H1 (cell line): ENCODE data around the gene ANO2.

Experiments
- GABPA ChIP-seq: IDR thresholded peaks from 2 replicates; pipeline ENCODE4 v1.6.1; 2011; ENCODE audit warnings: mild to moderate bottlenecking, low read length, moderate library complexity, borderline replicate concordance; ENCODE audit not compliant: insufficient read depth
- HDAC6 ChIP-seq: IDR thresholded peaks from one replicate; pipeline ENCODE4 v1.7.1; 2012; ENCODE audit warnings: low read depth, mild to moderate bottlenecking, inconsistent platforms, low read length, moderate library complexity
- RAD21 ChIP-seq, 2 experiments: IDR thresholded peaks in 1 of 2; conservative IDR thresholded peaks in 1 of 2; 2 replicates each; pipeline ENCODE4 v1.6.1; 2011; ENCODE audit warnings: low read depth in 2 of 2, low read length in 2 of 2, improper control_type of control experiment in 1 of 2, inconsistent platforms in 1 of 2, mild to moderate bottlenecking in 1 of 2, moderate library complexity in 1 of 2
- TF ChIP-seq, protein P1 (sequence below), 3 experiments: IDR thresholded peaks; 1 replicate in 2 of 3; 2 replicates in 1 of 3; pipeline versions ENCODE4 v1.5.1 to v1.6.1; 2011; ENCODE audit warnings: low read length in 3 of 3, mild to moderate bottlenecking in 3 of 3, inconsistent platforms in 2 of 3, low read depth in 1 of 3, moderate library complexity in 1 of 3; ENCODE audit not compliant: insufficient read depth in 1 of 3; ENCODE audit errors: control extremely low read depth in 1 of 3
- TF ChIP-seq, protein P2 (sequence below): IDR thresholded peaks from 2 replicates; pipeline ENCODE4 v1.6.1; 2011; ENCODE audit warnings: low read depth, mild to moderate bottlenecking, low read length; ENCODE audit not compliant: insufficient read depth

DNA sequence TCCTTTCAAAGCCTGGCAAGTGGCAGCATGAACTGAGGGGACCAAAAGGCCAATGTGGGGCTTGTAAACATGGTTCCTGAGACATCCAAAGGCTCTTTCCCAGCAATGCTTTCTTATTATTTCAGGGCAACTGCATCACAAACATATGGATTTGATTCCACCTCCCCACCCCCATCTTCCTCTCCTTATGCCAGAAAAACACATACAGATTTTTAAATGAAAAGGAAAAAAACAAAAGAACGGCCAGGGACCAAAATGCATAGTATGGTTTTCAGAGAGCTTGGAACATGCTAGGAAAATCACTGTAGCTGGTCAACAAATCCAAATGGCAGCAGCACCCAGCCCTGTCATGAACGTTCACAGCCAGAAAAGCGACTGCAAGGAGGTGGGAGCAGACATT is 167.6 kb downstream of the ANO2 start:
- TF ChIP-seq, protein P1, sequence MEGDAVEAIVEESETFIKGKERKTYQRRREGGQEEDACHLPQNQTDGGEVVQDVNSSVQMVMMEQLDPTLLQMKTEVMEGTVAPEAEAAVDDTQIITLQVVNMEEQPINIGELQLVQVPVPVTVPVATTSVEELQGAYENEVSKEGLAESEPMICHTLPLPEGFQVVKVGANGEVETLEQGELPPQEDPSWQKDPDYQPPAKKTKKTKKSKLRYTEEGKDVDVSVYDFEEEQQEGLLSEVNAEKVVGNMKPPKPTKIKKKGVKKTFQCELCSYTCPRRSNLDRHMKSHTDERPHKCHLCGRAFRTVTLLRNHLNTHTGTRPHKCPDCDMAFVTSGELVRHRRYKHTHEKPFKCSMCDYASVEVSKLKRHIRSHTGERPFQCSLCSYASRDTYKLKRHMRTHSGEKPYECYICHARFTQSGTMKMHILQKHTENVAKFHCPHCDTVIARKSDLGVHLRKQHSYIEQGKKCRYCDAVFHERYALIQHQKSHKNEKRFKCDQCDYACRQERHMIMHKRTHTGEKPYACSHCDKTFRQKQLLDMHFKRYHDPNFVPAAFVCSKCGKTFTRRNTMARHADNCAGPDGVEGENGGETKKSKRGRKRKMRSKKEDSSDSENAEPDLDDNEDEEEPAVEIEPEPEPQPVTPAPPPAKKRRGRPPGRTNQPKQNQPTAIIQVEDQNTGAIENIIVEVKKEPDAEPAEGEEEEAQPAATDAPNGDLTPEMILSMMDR (IDR thresholded peaks at IDR 0.05; ENCODE audit: control extremely low read depth in 1 of 3, insufficient read depth in 1 of 3, low read depth in 1 of 3, low read length in 3 of 3) = no peak
- TF ChIP-seq HDAC6 = no peak
- no peak for TF ChIP-seq GABPA
- TF ChIP-seq, protein P2, sequence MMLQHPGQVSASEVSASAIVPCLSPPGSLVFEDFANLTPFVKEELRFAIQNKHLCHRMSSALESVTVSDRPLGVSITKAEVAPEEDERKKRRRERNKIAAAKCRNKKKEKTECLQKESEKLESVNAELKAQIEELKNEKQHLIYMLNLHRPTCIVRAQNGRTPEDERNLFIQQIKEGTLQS = no peak
- no peak for TF ChIP-seq RAD21 (IDR thresholded peaks at IDR 0.05 in 1 of 2, conservative IDR thresholded peaks at IDR 0.05 in 1 of 2; ENCODE audit: low read depth in 2 of 2, low read length in 2 of 2)
